ENCODE results near the gene ESPNL. TPM values are rescaled to one million over a fixed set of nuclear protein-coding genes. Genes with fewer than 3 reads are reported as not detected.

Gene ESPNL
- polyA plus RNA-seq, 5 donors: 0.86 to 8.8 (median 2.8) TPM

- DNase-seq: no peak
These were observed 27.9 kb downstream of the ESPNL start for GRCh38 chr2:238128061-238128440.

GRCh38 chr2:238128534-238129001, 28.4 kb downstream of the ESPNL start:
- no peak for DNase-seq

- no peak for DNase-seq
These were observed 29.2 kb downstream of the ESPNL start for GRCh38 chr2:238129166-238130010.

GRCh38 chr2:238130111-238130695, 30.1 kb downstream of the ESPNL start:
- no peak for DNase-seq

GRCh38 chr2:238130696-238131628, 30.8 kb downstream of the ESPNL start:
- DNase-seq: no peak

- no peak for DNase-seq
These were observed 31.8 kb downstream of the ESPNL start for GRCh38 chr2:238131761-238132462.

GRCh38 chr2:238132463-238133450, 32.6 kb downstream of the ESPNL start:
- DNase-seq: no peak

GRCh38 chr2:238133499-238134392, 33.6 kb downstream of the ESPNL start:
- no peak for DNase-seq

- DNase-seq: no peak
These were observed 34.2 kb downstream of the ESPNL start for GRCh38 chr2:238134393-238134785.

- no peak for DNase-seq
These were observed 35.5 kb downstream of the ESPNL start for GRCh38 chr2:238135601-238136150.

- no peak for DNase-seq
These were observed 36.8 kb downstream of the ESPNL start for GRCh38 chr2:238136820-238137537.

- DNase-seq: no peak
These were observed 37.7 kb downstream of the ESPNL start for GRCh38 chr2:238137885-238138284.

- no peak for DNase-seq
These were observed 38.4 kb downstream of the ESPNL start, which contains the start of gene KLHL30 for GRCh38 chr2:238138331-238139195. TSS of gene KLHL30 (plus strand) at chr2:238138668. CDS start at chr2:238140755, 2,087 bp downstream.

GRCh38 chr2:238139196-238140039, 39.3 kb downstream of the ESPNL start:
- DNase-seq: no peak

- no peak for DNase-seq
These were observed 39.9 kb downstream of the ESPNL start for GRCh38 chr2:238140040-238140439.
